Lower leg skin (tissue), 4 donors: ENCODE results near the gene SNX6. TPM values are rescaled to one million over a fixed set of nuclear protein-coding genes. Genes with fewer than 3 reads are reported as not detected.
A peak's percentile ranks its signal among the peaks of the same experiment; 100 is the strongest.
"Not testable (repeated sequence)": the region's sequence is repeated elsewhere in the genome, so short reads cannot be mapped to it uniquely, and the experiment has no call there.

Experiments
- DNase-seq, 2 donors: peaks; one replicate each; pipeline ENCODE4 v3.0.0-alpha.2; 2019; ENCODE audit warnings: low spot score in 2 of 2
- H3K4me3 ChIP-seq: fragments of 200-600 bp; sonication (generic); 2 replicates; pipeline ENCODE4 v1.5.1; 2017; ENCODE audit warnings: mild to moderate bottlenecking, low read depth; ENCODE audit not compliant: poor library complexity, severe bottlenecking
- POLR2A ChIP-seq, 2 donors: fragments of 450-650 bp; IDR thresholded peaks; one replicate each; pipeline ENCODE4 v1.6.1; 2016 to 2017; ENCODE audit warnings: antibody characterized with exemption in 2 of 2, mild to moderate bottlenecking in 1 of 2, moderate library complexity in 1 of 2
- WGBS, 2 donors: methylation state at CpG; one replicate each; pipeline ENCODE4 v1.1.5; 2018; 5-methylcytosine and 5-hydroxymethylcytosine counted together
- intact Hi-C: fragments of 100-400 bp; cut with DNase I; formaldehyde crosslinking; loops from one replicate; pipeline ENCODE4 v1.15.0; 2023; ENCODE audit warnings: low total_unique reads
- total RNA-seq, 4 donors: library from RNA; depleted of rRNA; stranded (reverse); fragments of >200 nt; gene quantifications; one replicate each; pipeline ENCODE4 v1.1.0, GENCODE V29; 2016
- TF ChIP-seq, protein P1 (sequence below), 3 donors: fragments of 450-650 bp; IDR thresholded peaks; one replicate each; pipeline ENCODE4 v1.5.1; 2016; ENCODE audit warnings: antibody characterized with exemption in 3 of 3, mild to moderate bottlenecking in 3 of 3, moderate library complexity in 2 of 3

SNX6 gene
- total RNA-seq, 4 donors from 2014 or later, result 66.9 to 74.6 (median 73.5) TPM

- no CpG with 5 or more reads among the region's 49 CpGs for WGBS, 2 donors
- H3K4me3 ChIP-seq, DNase-seq, intact Hi-C loops: not testable (repeated sequence)
These were observed 74.1 kb downstream of the SNX6 start for GRCh38 chr14:34555583-34556497.

GRCh38 chr14:34554540-34555250 lies 75.3 kb downstream of the SNX6 start:
- H3K4me3 ChIP-seq, result no peak overlapping the region
- peak in 1 of 2 donors; percentile 75 for DNase-seq
- intact Hi-C loops, result no loop called here
- 46 to 50% methylated on average over 9 of the region's 9 CpGs for WGBS, 2 donors
- no peak for TF ChIP-seq POLR2A (IDR thresholded peaks at IDR 0.05)
- TF ChIP-seq, protein P1, sequence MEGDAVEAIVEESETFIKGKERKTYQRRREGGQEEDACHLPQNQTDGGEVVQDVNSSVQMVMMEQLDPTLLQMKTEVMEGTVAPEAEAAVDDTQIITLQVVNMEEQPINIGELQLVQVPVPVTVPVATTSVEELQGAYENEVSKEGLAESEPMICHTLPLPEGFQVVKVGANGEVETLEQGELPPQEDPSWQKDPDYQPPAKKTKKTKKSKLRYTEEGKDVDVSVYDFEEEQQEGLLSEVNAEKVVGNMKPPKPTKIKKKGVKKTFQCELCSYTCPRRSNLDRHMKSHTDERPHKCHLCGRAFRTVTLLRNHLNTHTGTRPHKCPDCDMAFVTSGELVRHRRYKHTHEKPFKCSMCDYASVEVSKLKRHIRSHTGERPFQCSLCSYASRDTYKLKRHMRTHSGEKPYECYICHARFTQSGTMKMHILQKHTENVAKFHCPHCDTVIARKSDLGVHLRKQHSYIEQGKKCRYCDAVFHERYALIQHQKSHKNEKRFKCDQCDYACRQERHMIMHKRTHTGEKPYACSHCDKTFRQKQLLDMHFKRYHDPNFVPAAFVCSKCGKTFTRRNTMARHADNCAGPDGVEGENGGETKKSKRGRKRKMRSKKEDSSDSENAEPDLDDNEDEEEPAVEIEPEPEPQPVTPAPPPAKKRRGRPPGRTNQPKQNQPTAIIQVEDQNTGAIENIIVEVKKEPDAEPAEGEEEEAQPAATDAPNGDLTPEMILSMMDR (IDR thresholded peaks at IDR 0.05), result no peak

- intact Hi-C loops, H3K4me3 ChIP-seq: not testable (repeated sequence)
- WGBS, 2 donors, result 87 to 91% methylated on average over 19 of the region's 19 CpGs
- DNase-seq, result peak in 1 of 2 donors; percentile 58
These were observed 80.5 kb downstream of the SNX6 start for GRCh38 chr14:34549276-34549966.

- intact Hi-C loops, result no loop called here
- no peak overlapping the region for H3K4me3 ChIP-seq
- TF ChIP-seq, protein P1 (IDR thresholded peaks at IDR 0.05), result no peak
- TF ChIP-seq POLR2A (IDR thresholded peaks at IDR 0.05), result no peak
- WGBS, 2 donors, result 86 to 92% methylated on average over 14 of the region's 14 CpGs
- peak in 1 of 2 donors; percentile 74 for DNase-seq
These were observed 81.4 kb downstream of the SNX6 start for GRCh38 chr14:34548472-34548981.

DNA sequence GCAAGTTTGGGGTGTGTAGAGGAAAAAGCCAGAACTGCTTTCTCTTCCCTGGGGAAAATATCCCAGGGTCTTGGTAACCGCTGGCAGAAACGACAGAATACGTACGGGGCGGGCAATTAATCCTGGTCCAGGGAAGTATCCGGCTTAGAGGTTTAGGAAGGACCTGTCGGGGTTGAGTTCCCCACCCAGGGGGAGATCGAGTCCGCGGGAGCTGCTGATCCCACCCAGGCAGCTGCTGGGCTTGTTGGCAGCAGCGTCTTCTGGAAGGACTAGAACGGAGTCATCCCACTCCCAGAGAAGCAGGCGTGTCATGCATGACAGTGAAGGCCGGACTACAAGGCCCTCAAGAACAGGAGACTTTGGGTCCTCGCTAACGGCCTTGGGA lies 82.8 kb downstream of the SNX6 start:
- DNase-seq, H3K4me3 ChIP-seq, intact Hi-C loops: not testable (repeated sequence)
- no CpG with 5 or more reads among the region's 16 CpGs for WGBS, 2 donors

DNA sequence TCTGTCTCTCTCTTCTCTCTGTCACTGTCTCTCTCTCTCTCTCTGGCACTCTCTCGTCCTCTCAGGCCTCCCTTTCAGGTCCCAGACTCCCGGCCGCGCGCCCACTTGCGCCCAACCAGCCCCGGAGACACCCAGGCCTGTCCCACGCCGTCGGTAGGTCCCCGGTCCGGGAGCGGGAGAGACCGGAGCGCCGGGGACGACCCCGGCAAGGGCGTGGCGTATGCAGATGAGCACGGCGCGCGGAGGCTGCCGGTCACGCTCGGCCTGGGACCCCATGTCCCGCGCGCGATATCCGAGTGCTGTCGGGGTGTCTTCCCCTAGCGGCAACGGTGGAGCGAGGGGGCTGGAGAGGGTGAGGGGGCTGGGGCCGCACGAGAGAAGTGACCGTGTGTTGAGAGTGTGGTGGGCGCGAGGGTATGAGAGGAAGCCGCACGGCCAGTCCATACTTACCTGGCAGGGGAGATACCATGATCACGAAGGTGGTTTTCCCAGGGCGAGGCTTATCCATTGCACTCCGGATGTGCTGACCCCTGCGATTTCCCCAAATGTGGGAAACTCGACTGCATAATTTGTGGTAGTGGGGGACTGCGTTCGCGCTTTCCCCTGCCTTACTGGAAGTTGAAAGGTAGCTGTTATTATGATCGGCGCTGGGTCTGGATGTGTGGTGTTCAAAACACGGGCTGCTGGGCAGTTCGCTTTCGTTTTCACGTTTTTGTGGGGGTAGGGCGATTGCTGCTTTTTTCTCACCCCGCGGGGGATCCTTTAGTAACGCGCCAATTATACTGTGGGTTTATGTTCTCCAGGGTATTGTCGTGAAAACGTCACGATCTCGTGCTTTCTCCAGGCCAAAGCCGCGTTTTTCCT lies 83.4 kb downstream of the SNX6 start:
- intact Hi-C loops, H3K4me3 ChIP-seq, DNase-seq: not testable (repeated sequence)
- WGBS, 2 donors, result no CpG with 5 or more reads among the region's 68 CpGs

DNA sequence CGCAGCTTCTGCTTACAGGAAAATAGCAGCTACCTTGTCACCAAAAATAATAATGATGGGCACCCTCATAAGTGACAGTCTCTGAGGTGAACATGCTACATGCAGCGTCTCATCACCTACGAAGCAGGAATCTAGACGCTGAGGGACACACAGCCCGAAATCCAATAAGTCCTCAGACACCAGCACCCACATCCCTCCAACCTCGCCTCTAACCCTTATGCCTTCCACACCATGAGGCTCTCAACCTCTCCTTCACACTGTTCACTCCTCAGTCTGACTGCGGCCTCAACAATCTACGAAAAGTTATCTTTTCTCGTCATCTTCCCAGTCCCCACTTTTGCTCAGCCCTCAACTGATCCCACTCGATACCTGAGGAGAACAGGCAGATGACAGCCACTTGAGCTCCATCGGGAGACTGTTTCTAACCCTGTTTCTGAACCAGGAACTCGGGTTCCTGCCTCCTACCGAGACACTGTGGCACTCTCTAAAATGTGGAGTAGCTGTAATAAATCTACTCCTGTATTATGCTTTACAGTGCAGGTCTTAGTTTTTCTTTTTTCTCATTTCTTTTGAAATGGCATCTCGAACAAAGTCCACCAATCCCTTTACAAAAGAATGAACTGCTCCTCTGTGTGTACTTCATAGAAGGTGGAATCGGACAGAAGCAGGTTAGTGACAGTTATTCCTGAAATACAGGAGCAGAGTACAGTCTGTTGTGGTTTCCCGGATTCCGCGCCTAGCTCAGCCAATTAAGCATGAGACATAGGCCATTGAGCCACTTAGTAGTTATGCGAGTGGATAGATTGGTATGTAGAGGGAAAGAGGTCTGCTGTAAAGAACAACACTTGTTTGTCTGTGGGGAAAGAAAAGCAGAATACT lies 89.5 kb downstream of the SNX6 start:
- H3K4me3 ChIP-seq, result peak overlapping the region; percentile 23
- intact Hi-C loops, result not testable (repeated sequence)
- 89 to 90% methylated on average over 14 to 18 of the region's 19 CpGs for WGBS, 2 donors
- peak in 1 of 2 donors; percentile 81 for DNase-seq
